Neural cell (in vitro differentiated cells): Measurements from ENCODE around the gene SIDT1.

Experiments used
- EP300 ChIP-seq: fragments of 450-650 bp; conservative IDR thresholded peaks from 2 replicates; pipeline ENCODE4 v1.6.1; 2014; ENCODE audit warnings: antibody characterized with exemption, mild to moderate bottlenecking, moderate library complexity; ENCODE audit not compliant: poor library complexity, severe bottlenecking
- EZH2 ChIP-seq: fragments of 200-600, 300-800 bp; shearing (Covaris generic), sonication (generic); IDR thresholded peaks from 2 replicates; pipeline ENCODE4 v1.6.1; 2014; ENCODE audit warnings: antibody characterized with exemption, low read length, borderline replicate concordance, mild to moderate bottlenecking; ENCODE audit not compliant: insufficient read depth, poor library complexity, severe bottlenecking
- MXI1 ChIP-seq: fragments of 450-650 bp; conservative IDR thresholded peaks from 2 replicates; pipeline ENCODE4 v1.6.1; 2014; ENCODE audit warnings: antibody characterized with exemption, mild to moderate bottlenecking; ENCODE audit not compliant: poor library complexity, severe bottlenecking
- POLR2AphosphoS5 ChIP-seq: IDR thresholded peaks from 2 replicates; pipeline ENCODE4 v1.6.1; 2012
- SMC3 ChIP-seq: fragments of 450-650 bp; conservative IDR thresholded peaks from 2 replicates; pipeline ENCODE4 v1.6.1; 2014; ENCODE audit warnings: antibody characterized with exemption, mild to moderate bottlenecking, moderate library complexity; ENCODE audit not compliant: poor library complexity
- TF ChIP-seq, protein P1 (sequence below): fragments of 450-650 bp; IDR thresholded peaks from 2 replicates; pipeline ENCODE4 v1.5.1; 2014; ENCODE audit warnings: antibody characterized with exemption, mild to moderate bottlenecking, moderate library complexity; ENCODE audit not compliant: poor library complexity, severe bottlenecking
- TF ChIP-seq, protein P2 (sequence below): IDR thresholded peaks from 2 replicates; pipeline ENCODE4 v1.6.1; 2012; ENCODE audit warnings: borderline replicate concordance

DNA sequence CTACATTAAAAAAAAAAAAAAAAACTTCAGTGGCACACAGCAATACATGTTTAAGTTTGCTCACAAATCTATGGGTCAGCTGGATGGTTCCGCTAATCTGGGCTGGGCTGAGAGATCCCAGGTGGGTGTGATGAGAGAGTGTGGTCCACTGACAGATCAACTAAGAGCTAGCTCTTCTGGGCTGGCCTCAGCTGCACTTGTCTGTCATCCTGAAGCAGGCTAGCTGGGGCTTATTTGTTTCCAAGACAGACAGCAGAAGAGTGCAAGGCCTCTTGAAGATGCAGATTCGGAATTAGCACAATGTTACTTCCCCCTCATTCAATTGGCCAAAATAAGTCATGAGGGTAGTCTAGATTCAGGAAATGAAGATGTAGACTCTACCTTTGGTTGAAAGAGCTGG is 56.5 kb downstream of the SIDT1 start:
- TF ChIP-seq, protein P1, sequence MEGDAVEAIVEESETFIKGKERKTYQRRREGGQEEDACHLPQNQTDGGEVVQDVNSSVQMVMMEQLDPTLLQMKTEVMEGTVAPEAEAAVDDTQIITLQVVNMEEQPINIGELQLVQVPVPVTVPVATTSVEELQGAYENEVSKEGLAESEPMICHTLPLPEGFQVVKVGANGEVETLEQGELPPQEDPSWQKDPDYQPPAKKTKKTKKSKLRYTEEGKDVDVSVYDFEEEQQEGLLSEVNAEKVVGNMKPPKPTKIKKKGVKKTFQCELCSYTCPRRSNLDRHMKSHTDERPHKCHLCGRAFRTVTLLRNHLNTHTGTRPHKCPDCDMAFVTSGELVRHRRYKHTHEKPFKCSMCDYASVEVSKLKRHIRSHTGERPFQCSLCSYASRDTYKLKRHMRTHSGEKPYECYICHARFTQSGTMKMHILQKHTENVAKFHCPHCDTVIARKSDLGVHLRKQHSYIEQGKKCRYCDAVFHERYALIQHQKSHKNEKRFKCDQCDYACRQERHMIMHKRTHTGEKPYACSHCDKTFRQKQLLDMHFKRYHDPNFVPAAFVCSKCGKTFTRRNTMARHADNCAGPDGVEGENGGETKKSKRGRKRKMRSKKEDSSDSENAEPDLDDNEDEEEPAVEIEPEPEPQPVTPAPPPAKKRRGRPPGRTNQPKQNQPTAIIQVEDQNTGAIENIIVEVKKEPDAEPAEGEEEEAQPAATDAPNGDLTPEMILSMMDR, result no peak
- TF ChIP-seq MXI1 (no peak), SMC3 (no peak), EZH2 (no peak), EP300 (no peak), POLR2AphosphoS5 (no peak)
- TF ChIP-seq, protein P2, sequence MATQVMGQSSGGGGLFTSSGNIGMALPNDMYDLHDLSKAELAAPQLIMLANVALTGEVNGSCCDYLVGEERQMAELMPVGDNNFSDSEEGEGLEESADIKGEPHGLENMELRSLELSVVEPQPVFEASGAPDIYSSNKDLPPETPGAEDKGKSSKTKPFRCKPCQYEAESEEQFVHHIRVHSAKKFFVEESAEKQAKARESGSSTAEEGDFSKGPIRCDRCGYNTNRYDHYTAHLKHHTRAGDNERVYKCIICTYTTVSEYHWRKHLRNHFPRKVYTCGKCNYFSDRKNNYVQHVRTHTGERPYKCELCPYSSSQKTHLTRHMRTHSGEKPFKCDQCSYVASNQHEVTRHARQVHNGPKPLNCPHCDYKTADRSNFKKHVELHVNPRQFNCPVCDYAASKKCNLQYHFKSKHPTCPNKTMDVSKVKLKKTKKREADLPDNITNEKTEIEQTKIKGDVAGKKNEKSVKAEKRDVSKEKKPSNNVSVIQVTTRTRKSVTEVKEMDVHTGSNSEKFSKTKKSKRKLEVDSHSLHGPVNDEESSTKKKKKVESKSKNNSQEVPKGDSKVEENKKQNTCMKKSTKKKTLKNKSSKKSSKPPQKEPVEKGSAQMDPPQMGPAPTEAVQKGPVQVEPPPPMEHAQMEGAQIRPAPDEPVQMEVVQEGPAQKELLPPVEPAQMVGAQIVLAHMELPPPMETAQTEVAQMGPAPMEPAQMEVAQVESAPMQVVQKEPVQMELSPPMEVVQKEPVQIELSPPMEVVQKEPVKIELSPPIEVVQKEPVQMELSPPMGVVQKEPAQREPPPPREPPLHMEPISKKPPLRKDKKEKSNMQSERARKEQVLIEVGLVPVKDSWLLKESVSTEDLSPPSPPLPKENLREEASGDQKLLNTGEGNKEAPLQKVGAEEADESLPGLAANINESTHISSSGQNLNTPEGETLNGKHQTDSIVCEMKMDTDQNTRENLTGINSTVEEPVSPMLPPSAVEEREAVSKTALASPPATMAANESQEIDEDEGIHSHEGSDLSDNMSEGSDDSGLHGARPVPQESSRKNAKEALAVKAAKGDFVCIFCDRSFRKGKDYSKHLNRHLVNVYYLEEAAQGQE, result no peak
